Lung (tissue), 12 donors: ENCODE data around the gene PGLYRP4. TPM values are rescaled to one million over a fixed set of nuclear protein-coding genes. Genes with fewer than 3 reads are reported as not detected.

Experiments
- ATAC-seq: fragments of 200-7000 bp; cut with Tn5 transposase; one replicate; pipeline ENCODE4 v1.9.1; 2020; ENCODE audit warnings: moderate number of reproducible peaks; ENCODE audit not compliant: insufficient read depth, low FRiP score
- DNase-seq, 3 donors: peaks; one replicate each; pipeline ENCODE4 v3.0.0-alpha.2; 2013 to 2017
- H3K27ac ChIP-seq, 2 donors: one replicate each; pipeline ENCODE4 v1.5.1; 2013; ENCODE audit warnings: mild to moderate bottlenecking in 2 of 2, moderate library complexity in 2 of 2, control low read depth in 1 of 2, inconsistent platforms in 1 of 2, low read depth in 1 of 2, low read length in 1 of 2
- H3K27me3 ChIP-seq, 3 donors: one replicate each; pipeline ENCODE4 v1.5.1; 2013; ENCODE audit warnings: low read length in 2 of 3; ENCODE audit not compliant: control insufficient read depth in 3 of 3, insufficient read depth in 3 of 3
- H3K36me3 ChIP-seq, 4 donors: one replicate each; pipeline ENCODE4 v1.5.1; 2013; ENCODE audit warnings: low read length in 4 of 4, mild to moderate bottlenecking in 1 of 4, moderate library complexity in 1 of 4; ENCODE audit not compliant: control insufficient read depth in 4 of 4, insufficient read depth in 4 of 4
- H3K4me1 ChIP-seq, 5 donors: one replicate each; pipeline ENCODE4 v1.5.1; 2013; ENCODE audit warnings: low read length in 5 of 5, mild to moderate bottlenecking in 2 of 5, moderate library complexity in 1 of 5; ENCODE audit not compliant: control insufficient read depth in 5 of 5, insufficient read depth in 5 of 5
- H3K4me3 ChIP-seq: one replicate; pipeline ENCODE4 v1.5.1; 2013; ENCODE audit warnings: mild to moderate bottlenecking, control low read depth, moderate library complexity
- H3K9ac ChIP-seq, 2 donors: one replicate each; pipeline ENCODE4 v1.5.1; 2013; ENCODE audit warnings: low read length in 2 of 2, control low read depth in 1 of 2; ENCODE audit not compliant: insufficient read depth in 1 of 2
- H3K9me3 ChIP-seq, 4 donors: one replicate each; pipeline ENCODE4 v1.5.1; 2013; ENCODE audit warnings: low read length in 3 of 4, mild to moderate bottlenecking in 1 of 4, moderate library complexity in 1 of 4; ENCODE audit not compliant: control insufficient read depth in 4 of 4, insufficient read depth in 3 of 4
- CTCF ChIP-seq: IDR thresholded peaks from 2 replicates; pipeline ENCODE4 v1.5.1; 2012; ENCODE audit warnings: mild to moderate bottlenecking; ENCODE audit errors: control extremely low read depth, extremely low read depth
- WGBS, 2 donors: extraction: QIAGEN DNeasy Blood & Tissue Kit; methylation state at CpG; one replicate each; pipeline ENCODE4 v1.1.7; 2013; 5-methylcytosine and 5-hydroxymethylcytosine counted together
- polyA plus RNA-seq, 2 donors: library from polyadenylated mRNA; stranded (reverse); fragments of 200-250 nt; gene quantifications; one replicate each; pipeline ENCODE4 v1.2.1, GENCODE V29; 2013
- total RNA-seq, 2 donors: library from RNA; depleted of rRNA in 1 of 2; stranded (reverse); fragments of >200 nt in 1 of 2; gene quantifications; one replicate each; pipeline ENCODE4 v1.2.1, GENCODE V29; 2014 to 2021
- donor health status: control.
- donor health status: control.
- donor health status: Bipolar disorder and iron deficiency.
- donor health status: healthy.
- donor health status: DM: yes; HTN: yes; CAD: no.

PGLYRP4 gene
- total and polyA plus RNA-seq, 4 donors = 0.18 to 3.1 (median 1.0) TPM

DNA sequence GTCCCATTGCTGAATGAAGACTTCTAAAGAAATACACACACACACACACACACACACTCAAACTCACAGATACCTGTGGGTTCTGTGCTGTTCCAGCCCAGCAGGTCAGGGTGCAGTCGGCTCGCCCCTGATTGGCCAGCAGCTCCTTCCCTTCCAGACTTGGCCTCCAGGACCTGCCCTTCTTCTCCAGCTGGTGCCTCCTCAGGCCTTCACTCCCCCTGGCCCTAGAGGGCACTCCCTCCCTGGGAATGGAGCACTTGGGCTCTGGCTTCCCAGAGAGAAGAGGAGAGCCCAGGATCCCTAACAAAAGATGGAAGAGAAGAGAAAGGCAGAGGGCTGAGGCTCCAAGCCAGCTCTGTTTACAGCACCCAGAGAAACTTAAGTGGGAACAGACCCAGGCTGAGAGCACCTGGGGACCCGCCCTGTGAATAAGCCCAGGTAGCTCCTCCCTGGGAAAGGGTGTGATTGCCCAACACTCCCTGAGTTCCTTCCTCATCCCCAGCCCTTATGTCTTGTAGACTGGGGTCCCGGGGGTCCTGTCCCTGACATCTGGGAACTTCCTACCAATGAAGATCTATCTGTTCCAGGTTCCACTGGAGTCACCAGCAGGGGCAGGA is 36.0 kb downstream of the PGLYRP4 start, which contains the start of gene PGLYRP3:
TSS of gene PGLYRP3 (minus strand) at position 383 of the 617 bp plus-strand sequence. CDS start 2,287 bp downstream, outside the sequence.
- no peak for ATAC-seq

GRCh38 chr1:153310526-153310925 is 38.1 kb downstream of the PGLYRP4 start:
- ATAC-seq (no peak), DNase-seq (no peak)
- peaks cover 0 to 1% (median 0%) of the 10 kb centered on the region in 4 donors for H3K9me3 ChIP-seq
- H3K4me3 ChIP-seq = no peak overlapping the region
- TF ChIP-seq CTCF = no peak
- H3K36me3 ChIP-seq = no peaks in the 10 kb centered on the region
- H3K9ac ChIP-seq = no peak overlapping the region
- no peaks in the 10 kb centered on the region for H3K27me3 ChIP-seq
- H3K4me1 ChIP-seq = no peaks in the 10 kb centered on the region
- 70 to 79% methylated on average over 7 of the region's 7 CpGs for WGBS, 2 donors
- H3K27ac ChIP-seq = no peak overlapping the region

More for the DNA sequence above, 36.0 kb downstream of the PGLYRP4 start, which contains the start of gene PGLYRP3:
- Histone ChIP-seq H3K27me3 (no peaks in the 10 kb centered on the region), H3K4me3 (no peak within 1 kb of the TSS), H3K36me3 (no peaks in the 10 kb centered on the region), H3K4me1 (no peaks in the 10 kb centered on the region), H3K9ac (no peak within 1 kb of the TSS), H3K9me3 (peaks cover 0 to 1% (median 0%) of the 10 kb centered on the region in 4 donors), H3K27ac (no peak within 1 kb of the TSS)
- DNase-seq = no peak
- TF ChIP-seq CTCF = no peak
- whole genome bisulfite sequencing, 2 donors = 75 to 81% methylated on average over 4 of the region's 4 CpGs

- H3K4me1 ChIP-seq = no peaks in the 10 kb centered on the region
- TF ChIP-seq CTCF = no peak
- peaks cover 0 to 1% (median 0%) of the 10 kb centered on the region in 4 donors for H3K9me3 ChIP-seq
- DNase-seq (no peak), ATAC-seq (no peak)
- H3K36me3 ChIP-seq = no peaks in the 10 kb centered on the region
- H3K27me3 ChIP-seq = no peaks in the 10 kb centered on the region
- no peak overlapping the region for H3K9ac ChIP-seq
- 78 to 84% methylated on average over 2 of the region's 2 CpGs for WGBS, 2 donors
- no peak overlapping the region for H3K27ac ChIP-seq
- H3K4me3 ChIP-seq = no peak overlapping the region
These were observed 39.2 kb downstream of the PGLYRP4 start for GRCh38 chr1:153309441-153309840.

- no peak for TF ChIP-seq CTCF
- WGBS, 2 donors = 71 to 92% methylated on average over 2 of the region's 2 CpGs
- Histone ChIP-seq H3K27me3 (no peaks in the 10 kb centered on the region), H3K27ac (no peak overlapping the region), H3K36me3 (no peaks in the 10 kb centered on the region), H3K9ac (no peak overlapping the region), H3K9me3 (peaks cover 0 to 1% (median 0%) of the 10 kb centered on the region in 4 donors), H3K4me1 (no peaks in the 10 kb centered on the region), H3K4me3 (no peak overlapping the region)
- ATAC-seq (no peak), DNase-seq (no peak)
These were observed 40.1 kb downstream of the PGLYRP4 start for GRCh38 chr1:153308540-153308939.
